ENCODE results near the gene ITGB5.

- no peak for TF ChIP-seq POLR2A (IDR thresholded peaks at IDR 0.05; ENCODE audit: low read length)
- TF ChIP-seq GATA1 (IDR thresholded peaks at IDR 0.05; ENCODE audit: low read depth, low read length): no peak
Measured at GRCh38 chr3:124785973-124786372, 101.2 kb downstream of the ITGB5 start.
